DOHH2 (cell line): ENCODE results near the gene EPN2.

Experiments
- H3F3A ChIP-seq: fragments of 200-600 bp; sonication (generic), shearing (Covaris generic); 2 replicates; pipeline ENCODE4 v1.6.0; 2016; ENCODE audit warnings: antibody characterized with exemption, mild to moderate bottlenecking; ENCODE audit not compliant: control insufficient read depth, insufficient read depth
- H3K27ac ChIP-seq: fragments of 200-600 bp; sonication (generic); 2 replicates; pipeline ENCODE4 v1.5.1; 2014; ENCODE audit warnings: low read depth, mild to moderate bottlenecking, low read length, moderate library complexity
- H3K27me3 ChIP-seq: fragments of 200-600 bp; sonication (generic); 2 replicates; pipeline ENCODE4 v1.6.1; 2014; ENCODE audit warnings: mild to moderate bottlenecking, low read length, mixed read lengths; ENCODE audit not compliant: control insufficient read depth
- H3K36me3 ChIP-seq: fragments of 200-600 bp; sonication (generic); 2 replicates; pipeline ENCODE4 v1.6.1; 2014; ENCODE audit warnings: mild to moderate bottlenecking, low read length, moderate library complexity, mixed read lengths; ENCODE audit not compliant: control insufficient read depth
- H3K4me1 ChIP-seq: fragments of 200-600 bp; sonication (generic); 2 replicates; pipeline ENCODE4 v1.6.1; 2014; ENCODE audit warnings: mild to moderate bottlenecking, low read length, mixed read lengths; ENCODE audit not compliant: control insufficient read depth
- H3K4me2 ChIP-seq: fragments of 200-600 bp; sonication (generic); 2 replicates; pipeline ENCODE4 v1.6.0; 2014; ENCODE audit warnings: mild to moderate bottlenecking, low read length, moderate library complexity
- H3K4me3 ChIP-seq: fragments of 200-600 bp; sonication (generic); 2 replicates; pipeline ENCODE4 v1.5.1; 2014; ENCODE audit warnings: mild to moderate bottlenecking, low read length, mixed read lengths
- H3K79me2 ChIP-seq: fragments of 200-600 bp; sonication (generic); 2 replicates; pipeline ENCODE4 v1.6.1; 2014; ENCODE audit warnings: mild to moderate bottlenecking, low read length, mixed read lengths; ENCODE audit not compliant: control insufficient read depth
- H3K9me2 ChIP-seq: fragments of 200-600 bp; sonication (generic); replicated peaks from 2 replicates; pipeline ENCODE4 v1.6.1; 2014; ENCODE audit warnings: mild to moderate bottlenecking, low read length, mixed read lengths; ENCODE audit not compliant: control insufficient read depth
- H3K9me3 ChIP-seq: fragments of 200-600 bp; sonication (generic); 2 replicates; pipeline ENCODE4 v1.6.1; 2014; ENCODE audit warnings: antibody characterized with exemption, low read length, mixed read lengths; ENCODE audit not compliant: control insufficient read depth, insufficient read depth
- H4K20me1 ChIP-seq: fragments of 200-600 bp; sonication (generic); 2 replicates; pipeline ENCODE4 v1.6.0; 2014; ENCODE audit warnings: low read depth, mild to moderate bottlenecking, antibody characterized with exemption, low read length, moderate library complexity; ENCODE audit not compliant: control insufficient read depth, insufficient read depth
- EZH2phosphoT487 ChIP-seq: fragments of 200-600 bp; sonication (generic); IDR thresholded peaks from 2 replicates; pipeline ENCODE4 v1.6.1; 2017; ENCODE audit warnings: borderline replicate concordance, mild to moderate bottlenecking, antibody characterized with exemption, low read length, moderate library complexity, mixed read lengths
- TF ChIP-seq, protein P1 (sequence below): fragments of 200-600 bp; sonication (generic); IDR thresholded peaks from one replicate; pipeline ENCODE4 v1.5.1; 2014; ENCODE audit warnings: antibody characterized with exemption, mild to moderate bottlenecking, low read depth, low read length; ENCODE audit not compliant: poor library complexity, severe bottlenecking

The EPN2 gene

DNA sequence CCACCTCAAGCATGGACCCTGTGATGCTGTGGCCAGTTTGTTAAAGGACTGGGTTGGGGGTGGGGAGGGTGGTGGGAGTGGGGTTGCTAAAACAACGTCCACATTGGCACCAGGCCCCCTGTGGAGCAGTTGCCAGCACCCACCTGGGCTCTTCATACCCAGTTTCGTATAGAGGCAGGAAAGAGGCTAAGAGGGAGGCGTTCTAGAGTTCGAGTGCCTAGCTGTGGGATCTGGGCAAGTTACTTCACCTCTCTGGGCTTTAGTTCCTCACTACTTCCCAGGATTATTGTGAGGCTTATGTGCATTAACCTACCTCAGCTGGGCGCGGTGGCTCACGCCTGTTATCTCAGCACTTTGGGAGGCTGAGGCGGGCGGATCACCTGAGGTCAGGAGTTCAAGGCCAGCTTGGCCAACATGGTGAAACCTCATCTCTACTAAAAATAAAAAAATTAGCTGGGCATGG, 148.4 kb downstream of the EPN2 start:
- Histone ChIP-seq H3K4me1 (0 out of 2 replicates have a peak, but pooled peaks cover 3% of the 10 kb centered on the region), H3K36me3 (peaks cover 18% of the 10 kb centered on the region), H3K9me3 (no peaks in the 10 kb centered on the region), H3K4me2 (no peak overlapping the region), H3K27ac (no peak overlapping the region), H3K79me2 (no peaks in the 10 kb centered on the region), H4K20me1 (no peaks in the 10 kb centered on the region), H3K9me2 (no peaks in the 10 kb centered on the region), H3F3A (no peaks in the 10 kb centered on the region), H3K4me3 (no peak overlapping the region), H3K27me3 (peaks cover 15% of the 10 kb centered on the region)
- TF ChIP-seq EZH2phosphoT487 = no peak
- TF ChIP-seq, protein P1, sequence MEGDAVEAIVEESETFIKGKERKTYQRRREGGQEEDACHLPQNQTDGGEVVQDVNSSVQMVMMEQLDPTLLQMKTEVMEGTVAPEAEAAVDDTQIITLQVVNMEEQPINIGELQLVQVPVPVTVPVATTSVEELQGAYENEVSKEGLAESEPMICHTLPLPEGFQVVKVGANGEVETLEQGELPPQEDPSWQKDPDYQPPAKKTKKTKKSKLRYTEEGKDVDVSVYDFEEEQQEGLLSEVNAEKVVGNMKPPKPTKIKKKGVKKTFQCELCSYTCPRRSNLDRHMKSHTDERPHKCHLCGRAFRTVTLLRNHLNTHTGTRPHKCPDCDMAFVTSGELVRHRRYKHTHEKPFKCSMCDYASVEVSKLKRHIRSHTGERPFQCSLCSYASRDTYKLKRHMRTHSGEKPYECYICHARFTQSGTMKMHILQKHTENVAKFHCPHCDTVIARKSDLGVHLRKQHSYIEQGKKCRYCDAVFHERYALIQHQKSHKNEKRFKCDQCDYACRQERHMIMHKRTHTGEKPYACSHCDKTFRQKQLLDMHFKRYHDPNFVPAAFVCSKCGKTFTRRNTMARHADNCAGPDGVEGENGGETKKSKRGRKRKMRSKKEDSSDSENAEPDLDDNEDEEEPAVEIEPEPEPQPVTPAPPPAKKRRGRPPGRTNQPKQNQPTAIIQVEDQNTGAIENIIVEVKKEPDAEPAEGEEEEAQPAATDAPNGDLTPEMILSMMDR = no peak
